Fibroblast of lung (primary cell): ENCODE measurements around the gene GOLGA3. TPM values are rescaled to one million over a fixed set of nuclear protein-coding genes. Genes with fewer than 3 reads are reported as not detected.

Source experiments
- DNase-seq, 2 donors: peaks; one replicate each; pipeline versions ENCODE4 v3.0.0 to v3.0.0-alpha.2; 2010; ENCODE audit warnings: low read depth in 2 of 2
- H2AFZ ChIP-seq: 2 replicates; pipeline ENCODE4 v1.5.1; 2012; ENCODE audit warnings: low read length, control low read depth, inconsistent platforms
- H3K27ac ChIP-seq: 2 replicates; pipeline ENCODE4 v1.5.1; 2011; ENCODE audit warnings: low read length, control low read depth; ENCODE audit not compliant: insufficient read depth
- H3K27me3 ChIP-seq: 2 replicates; pipeline ENCODE4 v1.5.1; 2011; ENCODE audit warnings: mild to moderate bottlenecking, low read length; ENCODE audit not compliant: control insufficient read depth, insufficient read depth
- H3K36me3 ChIP-seq: 2 replicates; pipeline ENCODE4 v1.5.1; 2011; ENCODE audit warnings: low read length; ENCODE audit not compliant: control insufficient read depth, insufficient read depth
- H3K4me1 ChIP-seq: 2 replicates; pipeline ENCODE4 v1.5.1; 2011; ENCODE audit warnings: low read length; ENCODE audit not compliant: control insufficient read depth, insufficient read depth; ENCODE audit errors: extremely low read depth
- H3K4me2 ChIP-seq: 2 replicates; pipeline ENCODE4 v1.5.1; 2011; ENCODE audit warnings: low read length, control low read depth; ENCODE audit not compliant: insufficient read depth; ENCODE audit errors: extremely low read depth
- H3K4me3 ChIP-seq, 4 experiments: fragments of 200-600 bp in 1 of 4; sonication (generic) in 1 of 4; replicated peaks in 1 of 4; 2 replicates each; pipeline ENCODE4 v1.5.1; 2011 to 2016; ENCODE audit warnings: low read length in 4 of 4, low read depth in 3 of 4, mild to moderate bottlenecking in 3 of 4, control low read depth in 2 of 4, inconsistent platforms in 1 of 4, mixed read lengths in 1 of 4; ENCODE audit not compliant: insufficient read depth in 1 of 4; ENCODE audit errors: control extremely low read depth in 1 of 4
- H3K79me2 ChIP-seq: 2 replicates; pipeline ENCODE4 v1.5.1; 2012; ENCODE audit warnings: mild to moderate bottlenecking, low read length, inconsistent platforms; ENCODE audit not compliant: control insufficient read depth, insufficient read depth
- H3K9ac ChIP-seq: 2 replicates; pipeline ENCODE4 v1.5.1; 2011; ENCODE audit warnings: mild to moderate bottlenecking, low read length, control low read depth; ENCODE audit not compliant: insufficient read depth
- H3K9me3 ChIP-seq: 2 replicates; pipeline ENCODE4 v1.5.1; 2012; ENCODE audit warnings: low read depth, low read length; ENCODE audit not compliant: control insufficient read depth, insufficient read depth
- H4K20me1 ChIP-seq: 2 replicates; pipeline ENCODE4 v1.5.1; 2011; ENCODE audit warnings: low read length; ENCODE audit not compliant: control insufficient read depth, insufficient read depth; ENCODE audit errors: extremely low read depth
- CTCF ChIP-seq, 2 donors: IDR thresholded peaks in 1 of 2; conservative IDR thresholded peaks in 1 of 2; 1 replicate in 1 of 2; 2 replicates in 1 of 2; pipeline ENCODE4 v1.5.1; 2011 to 2012; ENCODE audit warnings: low read length in 2 of 2, control low read depth in 1 of 2, inconsistent platforms in 1 of 2, low read depth in 1 of 2, mild to moderate bottlenecking in 1 of 2
- EZH2 ChIP-seq: IDR thresholded peaks from 2 replicates; pipeline ENCODE4 v1.5.1; 2012; ENCODE audit warnings: low read length, control low read depth, mild to moderate bottlenecking; ENCODE audit errors: missing control alignments
- polyA plus RNA-seq, 2 donors: library from polyadenylated mRNA; depleted of rRNA in 1 of 2; stranded (reverse) in 1 of 2; unstranded in 1 of 2; fragments of >200 nt; gene quantifications; 2 replicates each; pipeline ENCODE4 v1.2.1, GENCODE V29; 2011 to 2012; ENCODE audit warnings: missing spikeins in 1 of 2
- total RNA-seq: library from RNA; depleted of rRNA; stranded (reverse); fragments of >200 nt; gene quantifications from 2 replicates; pipeline ENCODE4 v1.2.1, GENCODE V29; 2014

The GOLGA3 gene
- total and polyA plus RNA-seq, 2 donors (not counting 1 experiment from before 2014, with no cell fraction given) = 28.3 to 133 TPM

GRCh38 chr12:132873724-132874123 is 45.1 kb upstream of the GOLGA3 start:
- peaks cover 21% of the 10 kb centered on the region for H3K36me3 ChIP-seq
- H3K27ac ChIP-seq = no peak overlapping the region
- H3K9me3 ChIP-seq = no peaks in the 10 kb centered on the region
- no peak overlapping the region for H3K4me3 ChIP-seq
- no peak for DNase-seq
- no peak for TF ChIP-seq CTCF (conservative IDR thresholded peaks at IDR 0.05 in 1 of 2, IDR thresholded peaks at IDR 0.05 in 1 of 2; ENCODE audit: low read depth in 1 of 2, low read length in 2 of 2)
- TF ChIP-seq EZH2 = no peak
- H3K4me1 ChIP-seq = no peaks in the 10 kb centered on the region
- H3K27me3 ChIP-seq = no peaks in the 10 kb centered on the region
- peaks cover 4% of the 10 kb centered on the region for H3K79me2 ChIP-seq
- no peak overlapping the region for H3K9ac ChIP-seq
- no peak overlapping the region for H2AFZ ChIP-seq
- H3K4me2 ChIP-seq = no peak overlapping the region
- H4K20me1 ChIP-seq = no peaks in the 10 kb centered on the region

GRCh38 chr12:132872975-132873421 is 44.3 kb upstream of the GOLGA3 start:
- Histone ChIP-seq H3K4me2 (no peak overlapping the region), H3K9ac (no peak overlapping the region), H3K4me1 (no peaks in the 10 kb centered on the region), H3K4me3 (no peak overlapping the region), H4K20me1 (no peaks in the 10 kb centered on the region), H2AFZ (no peak overlapping the region), H3K9me3 (no peaks in the 10 kb centered on the region), H3K27ac (no peak overlapping the region), H3K27me3 (no peaks in the 10 kb centered on the region), H3K36me3 (peaks cover 21% of the 10 kb centered on the region), H3K79me2 (peaks cover 4% of the 10 kb centered on the region)
- no peak for TF ChIP-seq EZH2
- TF ChIP-seq CTCF (conservative IDR thresholded peaks at IDR 0.05 in 1 of 2, IDR thresholded peaks at IDR 0.05 in 1 of 2; ENCODE audit: low read depth in 1 of 2, low read length in 2 of 2) = no peak
- DNase-seq = no peak

GRCh38 chr12:132872073-132872855 is 43.6 kb upstream of the GOLGA3 start:
- Histone ChIP-seq H4K20me1 (no peaks in the 10 kb centered on the region), H3K4me2 (no peak overlapping the region), H3K79me2 (peaks cover 1% of the 10 kb centered on the region), H3K36me3 (peaks cover 19% of the 10 kb centered on the region), H3K9me3 (no peaks in the 10 kb centered on the region), H3K4me1 (no peaks in the 10 kb centered on the region), H2AFZ (no peak overlapping the region), H3K27ac (no peak overlapping the region), H3K9ac (no peak overlapping the region), H3K27me3 (no peaks in the 10 kb centered on the region), H3K4me3 (no peak overlapping the region)
- DNase-seq = no peak
- TF ChIP-seq CTCF (conservative IDR thresholded peaks at IDR 0.05 in 1 of 2, IDR thresholded peaks at IDR 0.05 in 1 of 2; ENCODE audit: low read depth in 1 of 2, low read length in 2 of 2) (no peak), EZH2 (no peak)
